A673 (cell line): ENCODE data around the gene ITM2B.

ENCODE experiments used
- EZH2 ChIP-seq: fragments of 200-600 bp; sonication (generic); IDR thresholded peaks from 2 replicates; pipeline ENCODE4 v1.6.1; 2017; ENCODE audit warnings: borderline replicate concordance, low read depth, mild to moderate bottlenecking, mixed read lengths, antibody characterized with exemption, low read length; ENCODE audit not compliant: poor library complexity, severe bottlenecking
- TF ChIP-seq, protein P1 (sequence below): fragments of 300-800, 200-600 bp; sonication (generic); conservative IDR thresholded peaks from 2 replicates; pipeline ENCODE4 v1.5.1; 2017; ENCODE audit warnings: low read depth, mild to moderate bottlenecking, antibody characterized with exemption, low read length, moderate library complexity, mixed read lengths

DNA sequence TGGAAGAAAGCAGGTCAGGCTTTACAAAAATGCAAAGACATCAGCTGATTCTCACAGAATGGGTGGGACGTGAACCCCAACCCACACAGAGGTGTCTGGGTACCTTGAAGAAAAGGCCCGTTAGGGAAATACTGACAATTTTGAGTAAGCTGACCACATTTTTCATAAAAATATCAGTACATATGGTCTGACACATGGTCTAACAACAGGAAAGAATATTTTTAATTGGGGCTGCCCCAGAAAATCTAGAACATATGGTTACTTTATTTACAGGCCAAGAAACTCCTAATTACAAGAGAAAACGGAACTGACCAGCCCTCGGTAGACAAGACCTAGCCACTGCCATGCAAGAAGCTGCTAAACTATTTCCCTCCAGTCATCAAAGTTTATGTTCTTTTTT lies 48.7 kb upstream of the ITM2B start:
- TF ChIP-seq, protein P1, sequence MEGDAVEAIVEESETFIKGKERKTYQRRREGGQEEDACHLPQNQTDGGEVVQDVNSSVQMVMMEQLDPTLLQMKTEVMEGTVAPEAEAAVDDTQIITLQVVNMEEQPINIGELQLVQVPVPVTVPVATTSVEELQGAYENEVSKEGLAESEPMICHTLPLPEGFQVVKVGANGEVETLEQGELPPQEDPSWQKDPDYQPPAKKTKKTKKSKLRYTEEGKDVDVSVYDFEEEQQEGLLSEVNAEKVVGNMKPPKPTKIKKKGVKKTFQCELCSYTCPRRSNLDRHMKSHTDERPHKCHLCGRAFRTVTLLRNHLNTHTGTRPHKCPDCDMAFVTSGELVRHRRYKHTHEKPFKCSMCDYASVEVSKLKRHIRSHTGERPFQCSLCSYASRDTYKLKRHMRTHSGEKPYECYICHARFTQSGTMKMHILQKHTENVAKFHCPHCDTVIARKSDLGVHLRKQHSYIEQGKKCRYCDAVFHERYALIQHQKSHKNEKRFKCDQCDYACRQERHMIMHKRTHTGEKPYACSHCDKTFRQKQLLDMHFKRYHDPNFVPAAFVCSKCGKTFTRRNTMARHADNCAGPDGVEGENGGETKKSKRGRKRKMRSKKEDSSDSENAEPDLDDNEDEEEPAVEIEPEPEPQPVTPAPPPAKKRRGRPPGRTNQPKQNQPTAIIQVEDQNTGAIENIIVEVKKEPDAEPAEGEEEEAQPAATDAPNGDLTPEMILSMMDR: no peak
- no peak for TF ChIP-seq EZH2
